GM12878 (cell line): ENCODE data around the gene ZNF791. TPM values are rescaled to one million over a fixed set of nuclear protein-coding genes. Genes with fewer than 3 reads are reported as not detected.

Experiments
- ATAC-seq: fragments of 200-7000 bp; cut with Tn5 transposase; 3 replicates; pipeline ENCODE4 v1.9.1; 2020; ENCODE audit warnings: mild to moderate bottlenecking, moderate library complexity
- BruUV-seq: library from RNA; stranded (reverse); fragments of 400-500 nt; replicated peaks from 2 replicates; lab custom pipeline; 2021; lab: Mats Ljungman, UMichigan
- CTCF ChIA-PET: fragments of 300-600 bp; sonication (Branson Sonifier 250); formaldehyde crosslinking; extraction: SDS; loops from one replicate; lab custom pipeline; 2021; ENCODE audit warnings: inconsistent platforms; lab: Yijun Ruan, JAX
- POLR2A ChIA-PET: fragments of 350-600 bp; formaldehyde crosslinking; extraction: SDS; loops from one replicate; lab custom pipeline; 2021; ENCODE audit warnings: inconsistent platforms; lab: Charles Lee
- RAD21 ChIA-PET: fragments of 300-600 bp; sonication (Branson Sonifier 250); formaldehyde crosslinking; loops from one replicate; lab custom pipeline; 2023; ENCODE audit warnings: antibody characterized with exemption; ENCODE audit not compliant: unreplicated experiment; lab: Charles Lee
- SMC1A ChIA-PET: fragments of 300-600 bp; sonication (Branson Sonifier 250); formaldehyde crosslinking; loops from one replicate; lab custom pipeline; 2023; ENCODE audit not compliant: unreplicated experiment, uncharacterized antibody; lab: Charles Lee
- DNase-seq: peaks from one replicate; pipeline ENCODE4 v3.0.0-alpha.2; 2011; ENCODE audit warnings: low read depth, low spot score
- FAIRE-seq: peaks from 3 replicates; lab custom pipeline; 2011; peaks lifted over from hg19 to GRCh38; lab: Jason Lieb, UNC
- H2AFZ ChIP-seq: 2 replicates; pipeline ENCODE4 v1.6.0; 2011; ENCODE audit warnings: low read depth, low read length, control low read depth; ENCODE audit not compliant: control insufficient read depth
- H3K27ac ChIP-seq: 2 replicates; pipeline ENCODE4 v1.5.1; 2011; ENCODE audit warnings: control low read depth; ENCODE audit not compliant: control insufficient read depth, insufficient read depth
- H3K27me3 ChIP-seq, 2 experiments: replicated peaks in 1 of 2; 2 replicates each; pipeline versions ENCODE4 v1.6.0 to v1.6.1; 2011; ENCODE audit warnings: low read length in 1 of 2; ENCODE audit not compliant: control insufficient read depth in 2 of 2, insufficient read depth in 2 of 2
- H3K36me3 ChIP-seq, 2 experiments: 2 replicates each; pipeline ENCODE4 v1.5.1; 2011; ENCODE audit warnings: low read length in 1 of 2; ENCODE audit not compliant: control insufficient read depth in 2 of 2, insufficient read depth in 2 of 2
- H3K4me1 ChIP-seq: 2 replicates; pipeline ENCODE4 v1.6.1; 2011; ENCODE audit warnings: mild to moderate bottlenecking, low read length, moderate library complexity, mixed read lengths; ENCODE audit not compliant: control insufficient read depth, insufficient read depth
- H3K4me2 ChIP-seq: 2 replicates; pipeline ENCODE4 v1.6.0; 2011; ENCODE audit warnings: control low read depth; ENCODE audit not compliant: control insufficient read depth, insufficient read depth
- H3K4me3 ChIP-seq: fragments of 200-600 bp; sonication (generic); 2 replicates; pipeline ENCODE4 v1.5.1; 2016
- H3K79me2 ChIP-seq: 2 replicates; pipeline ENCODE4 v1.6.0; 2011; ENCODE audit warnings: low read length; ENCODE audit not compliant: control insufficient read depth, insufficient read depth
- H3K9ac ChIP-seq: 2 replicates; pipeline ENCODE4 v1.8.0; 2011; ENCODE audit warnings: low read length, control low read depth, mixed read lengths; ENCODE audit not compliant: control insufficient read depth, insufficient read depth
- H3K9me3 ChIP-seq: replicated peaks from 3 replicates; pipeline ENCODE4 v1.5.1; 2011; ENCODE audit warnings: mild to moderate bottlenecking, low read length; ENCODE audit not compliant: control insufficient read depth, insufficient read depth
- H4K20me1 ChIP-seq: 2 replicates; pipeline ENCODE4 v1.6.0; 2011; ENCODE audit not compliant: control insufficient read depth, insufficient read depth
- CHD1 ChIP-seq: IDR thresholded peaks from 2 replicates; pipeline ENCODE4 v1.6.1; 2012; ENCODE audit warnings: low read depth, low read length, improper control_type of control experiment
- CTCF ChIP-seq, 3 experiments: IDR thresholded peaks in 2 of 3; conservative IDR thresholded peaks in 1 of 3; 2 replicates each; pipeline ENCODE4 v1.5.1; 2011; ENCODE audit warnings: low read depth in 3 of 3, low read length in 3 of 3, mild to moderate bottlenecking in 3 of 3, control low read depth in 2 of 3, moderate library complexity in 2 of 3, inconsistent platforms in 1 of 3, mixed read lengths in 1 of 3; ENCODE audit not compliant: control insufficient read depth in 2 of 3, insufficient read depth in 1 of 3; ENCODE audit errors: extremely low read depth in 1 of 3
- IRF4 ChIP-seq: IDR thresholded peaks from 2 replicates; pipeline ENCODE4 v1.6.1; 2011; ENCODE audit warnings: low read depth, low read length
- SIX5 ChIP-seq: IDR thresholded peaks from 2 replicates; pipeline ENCODE4 v1.6.1; 2011; ENCODE audit warnings: mild to moderate bottlenecking, low read depth, low read length, moderate library complexity; ENCODE audit not compliant: severe bottlenecking
- SUPT20H ChIP-seq: IDR thresholded peaks from 2 replicates; pipeline ENCODE4 v1.6.1; 2011; ENCODE audit warnings: low read depth, mild to moderate bottlenecking, low read length, moderate library complexity, borderline replicate concordance; ENCODE audit not compliant: control insufficient read depth
- ZBTB40 ChIP-seq: fragments of 450-650 bp; IDR thresholded peaks from 2 replicates; pipeline ENCODE4 v1.6.1; 2016; ENCODE audit warnings: mild to moderate bottlenecking, moderate library complexity, borderline replicate concordance
- WGBS: methylation state at CpG from one replicate; pipeline ENCODE4 v1.1.6; 2016; ENCODE audit warnings: low lambda C conversion rate; ENCODE audit not compliant: insufficient replicate concordance, insufficient coverage; ENCODE audit errors: missing lambda C conversion rate; 5-methylcytosine and 5-hydroxymethylcytosine counted together
- in situ Hi-C: fragments of 300-500 bp; cut with MboI; formaldehyde crosslinking; loops from 9 replicates; pipeline ENCODE4 v1.14.3; 2018; ENCODE audit warnings: mixed read lengths
- intact Hi-C: fragments of 100-400 bp; cut with micrococcal nuclease; formaldehyde crosslinking; loops from one replicate; pipeline ENCODE4 v1.14.2; 2022; ENCODE audit not compliant: unreplicated experiment
- polyA plus RNA-seq, 11 experiments: library from polyadenylated mRNA; depleted of rRNA in 4 of 11; unstranded in 6 of 11; stranded (reverse) in 5 of 11; fragments of >200 nt; fragmentation: Nextera tagmentation in 4 of 11; fragmentation: Illumina TruSeq in 1 of 11; extraction: Ambion mirVana in 4 of 11; extraction: Trizol in 1 of 11; gene quantifications; 1 replicate in 1 of 11; 2 replicates in 10 of 11; pipeline versions ENCODE4 v1.2.1 to v1.2.3, GENCODE V29; 2011 to 2016; ENCODE audit warnings: inconsistent platforms in 2 of 11, missing spikeins in 2 of 11, low read depth in 1 of 11
- total RNA-seq, 4 experiments: library from RNA; depleted of rRNA in 3 of 4; stranded (reverse); fragments of >200 nt in 3 of 4; fragmentation: Illumina TruSeq in 1 of 4; extraction: Trizol in 1 of 4; gene quantifications; 2 replicates each; pipeline versions ENCODE4 v1.2.1 to v1.2.3, GENCODE V29; 2013 to 2021

The ZNF791 gene
- total and polyA plus RNA-seq, 10 of the 15 experiments (the other 5 are each of a cell fraction or from before 2014, with no cell fraction given): 7.5 to 24.0 (median 11.8) TPM

- RAD21 ChIA-PET: interaction anchor here (0.6 kb wide), 1 partner anchor 103 kb away, joined by 3 read pairs; the partner anchor contains the start of gene DHPS
- peaks cover 26% of the 10 kb centered on the region for H3K9me3 ChIP-seq
- no peak overlapping the region for H3K4me3 ChIP-seq
- CTCF ChIA-PET: no interaction called here
- DNase-seq: no peak
- WGBS: 96% methylated on average over 10 of the region's 10 CpGs
- ATAC-seq: no peak
- H3K9ac ChIP-seq: no peak overlapping the region
- H3K4me2 ChIP-seq: no peak overlapping the region
- peaks cover 8 to 17% of the 10 kb centered on the region in 2 experiments for H3K36me3 ChIP-seq
- H3K4me1 ChIP-seq: peaks cover 6% of the 10 kb centered on the region
- in situ Hi-C loops: no loop called here
- H3K27me3 ChIP-seq: no peaks in the 10 kb centered on the region
- no peaks in the 10 kb centered on the region for H3K79me2 ChIP-seq
- no TSS peak for BruUV-seq
- no peak for FAIRE-seq
- POLR2A ChIA-PET: no interaction called here
- no peak overlapping the region for H3K27ac ChIP-seq
- TF ChIP-seq SIX5 (no peak), IRF4 (no peak), ZBTB40 (no peak), CTCF (IDR thresholded peaks at IDR 0.05 in 2 of 3, conservative IDR thresholded peaks at IDR 0.05 in 1 of 3; ENCODE audit: control insufficient read depth in 2 of 3, extremely low read depth in 1 of 3, insufficient read depth in 1 of 3, low read depth in 3 of 3, low read length in 3 of 3) (no peak), SUPT20H (no peak), CHD1 (no peak)
- intact Hi-C loops: no loop called here
- H4K20me1 ChIP-seq: no peaks in the 10 kb centered on the region
- SMC1A ChIA-PET: interaction anchor here (1.4 kb wide), 1 partner anchor 25 kb away, joined by 5 read pairs; no protein-coding TSS in a partner anchor
- no peak overlapping the region for H2AFZ ChIP-seq
Measured at GRCh38 chr19:12578641-12579040, 32.1 kb upstream of the ZNF791 start.
